ENCODE results near the gene RBM23.

The RBM23 gene

GRCh38 chr14:22865424-22866405 lies 53.2 kb downstream of the RBM23 start:
- no peak for TF ChIP-seq EP300 (IDR thresholded peaks at IDR 0.05; ENCODE audit: borderline replicate concordance)
- TF ChIP-seq EGR1 (IDR thresholded peaks at IDR 0.05) = no peak
- no peak for TF ChIP-seq YY1 (IDR thresholded peaks at IDR 0.05; ENCODE audit: low read depth)

- no peak for TF ChIP-seq EP300 (IDR thresholded peaks at IDR 0.05; ENCODE audit: borderline replicate concordance)
- TF ChIP-seq CEBPB (IDR thresholded peaks at IDR 0.05) = no peak
- TF ChIP-seq REST (IDR thresholded peaks at IDR 0.05; ENCODE audit: low read depth) = no peak
Measured at GRCh38 chr14:22864979-22865378, 54.0 kb downstream of the RBM23 start.

- TF ChIP-seq MAX (IDR thresholded peaks at IDR 0.05) (no peak), TAF1 (IDR thresholded peaks at IDR 0.05; ENCODE audit: low read depth) (no peak), TCF12 (IDR thresholded peaks at IDR 0.05; ENCODE audit: low read depth) (no peak), CEBPB (IDR thresholded peaks at IDR 0.05) (no peak), RAD21 (IDR thresholded peaks at IDR 0.05; ENCODE audit: low read depth) (no peak), EP300 (IDR thresholded peaks at IDR 0.05; ENCODE audit: borderline replicate concordance) (no peak), EGR1 (IDR thresholded peaks at IDR 0.05) (no peak), USF1 (IDR thresholded peaks at IDR 0.05) (no peak), CREB1 (IDR thresholded peaks at IDR 0.05; ENCODE audit: low read depth) (no peak), YY1 (IDR thresholded peaks at IDR 0.05; ENCODE audit: low read depth) (no peak), ZBTB7A (IDR thresholded peaks at IDR 0.05; ENCODE audit: low read depth) (no peak)
Measured at GRCh38 chr14:22861651-22862050, 57.3 kb downstream of the RBM23 start.

- no peak for TF ChIP-seq REST (IDR thresholded peaks at IDR 0.05; ENCODE audit: low read depth)
- TF ChIP-seq MAX (IDR thresholded peaks at IDR 0.05) = no peak
- TF ChIP-seq TCF12 (IDR thresholded peaks at IDR 0.05; ENCODE audit: low read depth) = no peak
- no peak for TF ChIP-seq YY1 (IDR thresholded peaks at IDR 0.05; ENCODE audit: low read depth)
- TF ChIP-seq USF1 (IDR thresholded peaks at IDR 0.05) = no peak
- TF ChIP-seq EP300 (IDR thresholded peaks at IDR 0.05; ENCODE audit: borderline replicate concordance) = no peak
- TF ChIP-seq CREB1 (IDR thresholded peaks at IDR 0.05; ENCODE audit: low read depth) = no peak
- no peak for TF ChIP-seq TEAD4 (IDR thresholded peaks at IDR 0.05)
- no peak for TF ChIP-seq EGR1 (IDR thresholded peaks at IDR 0.05)
Measured at GRCh38 chr14:22856428-22856827, 62.5 kb downstream of the RBM23 start.

- TF ChIP-seq TEAD4 (IDR thresholded peaks at IDR 0.05) (no peak), RAD21 (IDR thresholded peaks at IDR 0.05; ENCODE audit: low read depth) (no peak), TAF1 (IDR thresholded peaks at IDR 0.05; ENCODE audit: low read depth) (no peak)
Measured at GRCh38 chr14:22854963-22855724, 63.8 kb downstream of the RBM23 start.

GRCh38 chr14:22852940-22853767 lies 65.8 kb downstream of the RBM23 start:
- no peak for TF ChIP-seq USF1 (IDR thresholded peaks at IDR 0.05)
- peak; percentile 98 for TF ChIP-seq RAD21 (IDR thresholded peaks at IDR 0.05; ENCODE audit: low read depth)
- peak; percentile 59; the same call in 1 of the 2 replicates for TF ChIP-seq YY1 (IDR thresholded peaks at IDR 0.05; ENCODE audit: low read depth)
- TF ChIP-seq MAX (IDR thresholded peaks at IDR 0.05) = peak; percentile 56
- TF ChIP-seq TCF12 (IDR thresholded peaks at IDR 0.05; ENCODE audit: low read depth) = peak; percentile 15; the same call in 1 of the 2 replicates

Data from Ishikawa (cell line).